Mucosa of rectum (tissue), 2 donors: ENCODE measurements around the gene GGN.

Experiments used
- H3K27ac ChIP-seq, 2 donors: one replicate each; pipeline ENCODE4 v1.7.0; 2013; ENCODE audit warnings: inconsistent platforms in 2 of 2, low read depth in 2 of 2, low read length in 2 of 2
- H3K27me3 ChIP-seq, 2 donors: one replicate each; pipeline ENCODE4 v1.7.0; 2013; ENCODE audit warnings: low read length in 2 of 2; ENCODE audit not compliant: control insufficient read depth in 2 of 2, insufficient read depth in 2 of 2
- H3K36me3 ChIP-seq, 2 donors: one replicate each; pipeline ENCODE4 v1.7.0; 2013; ENCODE audit warnings: low read length in 2 of 2; ENCODE audit not compliant: control insufficient read depth in 2 of 2, insufficient read depth in 2 of 2
- H3K4me1 ChIP-seq, 2 donors: one replicate each; pipeline ENCODE4 v1.7.0; 2013; ENCODE audit warnings: low read length in 2 of 2, mild to moderate bottlenecking in 1 of 2; ENCODE audit not compliant: control insufficient read depth in 2 of 2, insufficient read depth in 2 of 2
- H3K4me3 ChIP-seq, 2 donors: one replicate each; pipeline ENCODE4 v1.7.0; 2013; ENCODE audit warnings: low read length in 2 of 2
- H3K9ac ChIP-seq, 2 donors: one replicate each; pipeline ENCODE4 v1.7.0; 2013; ENCODE audit warnings: low read length in 2 of 2, low read depth in 1 of 2, mild to moderate bottlenecking in 1 of 2
- H3K9me3 ChIP-seq, 2 donors: one replicate each; pipeline ENCODE4 v1.7.0; 2013; ENCODE audit warnings: low read length in 2 of 2; ENCODE audit not compliant: control insufficient read depth in 2 of 2
- donor health status: healthy.
- donor health status: Normal muscosa, but diverticular disease.

GGN gene

DNA sequence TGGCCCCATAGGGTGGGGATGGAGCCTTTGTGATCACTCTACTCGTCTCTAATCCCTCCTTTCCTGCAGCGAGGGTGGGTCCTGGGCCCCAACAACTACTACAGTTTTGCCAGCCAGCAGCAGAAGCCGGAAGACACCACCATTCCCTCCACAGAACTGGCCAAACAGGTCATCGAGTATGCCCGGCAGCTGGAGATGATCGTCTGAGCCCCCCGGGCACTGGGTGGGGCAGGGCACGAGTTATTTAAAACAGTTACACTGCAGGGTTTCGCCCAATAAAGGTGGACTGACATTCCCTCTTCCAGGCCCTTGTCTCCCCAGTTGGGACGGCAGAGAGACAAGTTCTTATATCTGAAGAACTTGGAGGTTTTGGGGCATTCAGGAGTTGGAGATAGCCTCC is 4.7 kb downstream of the GGN start:
- Histone ChIP-seq H3K9ac (no peak overlapping the region), H3K27ac (no peak overlapping the region), H3K9me3 (no peaks in the 10 kb centered on the region), H3K36me3 (peaks cover 41 to 50% of the 10 kb centered on the region in 2 donors), H3K27me3 (no peaks in the 10 kb centered on the region), H3K4me1 (peaks cover 11% of the 10 kb centered on the region in 2 donors), H3K4me3 (no peak overlapping the region)

DNA sequence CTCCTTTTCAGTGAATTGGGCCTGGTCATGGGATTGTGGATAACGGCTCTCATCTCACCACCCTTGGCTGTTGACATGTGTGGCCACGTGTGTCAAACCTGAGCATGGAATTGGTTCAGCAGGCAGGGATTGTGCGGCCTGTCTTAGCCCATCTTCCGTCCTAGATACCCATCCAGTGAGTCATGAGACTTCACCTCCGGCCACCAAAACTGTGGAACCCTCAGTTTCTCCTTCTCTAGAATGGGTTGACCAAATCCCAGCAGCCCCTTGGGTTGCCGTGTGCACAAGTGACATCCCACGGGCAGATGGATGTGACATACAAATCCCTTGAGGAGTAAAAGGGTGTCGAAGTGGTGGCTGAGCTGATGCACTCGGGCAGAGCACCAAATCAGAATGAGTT is 6.7 kb downstream of the GGN start:
- peaks cover 47 to 57% of the 10 kb centered on the region in 2 donors for H3K36me3 ChIP-seq
- H3K27ac ChIP-seq, result no peak overlapping the region
- no peaks in the 10 kb centered on the region for H3K27me3 ChIP-seq
- H3K9ac ChIP-seq, result no peak overlapping the region
- H3K9me3 ChIP-seq, result no peaks in the 10 kb centered on the region
- H3K4me1 ChIP-seq, result peaks cover 4% of the 10 kb centered on the region in 2 donors
- no peak overlapping the region for H3K4me3 ChIP-seq

DNA sequence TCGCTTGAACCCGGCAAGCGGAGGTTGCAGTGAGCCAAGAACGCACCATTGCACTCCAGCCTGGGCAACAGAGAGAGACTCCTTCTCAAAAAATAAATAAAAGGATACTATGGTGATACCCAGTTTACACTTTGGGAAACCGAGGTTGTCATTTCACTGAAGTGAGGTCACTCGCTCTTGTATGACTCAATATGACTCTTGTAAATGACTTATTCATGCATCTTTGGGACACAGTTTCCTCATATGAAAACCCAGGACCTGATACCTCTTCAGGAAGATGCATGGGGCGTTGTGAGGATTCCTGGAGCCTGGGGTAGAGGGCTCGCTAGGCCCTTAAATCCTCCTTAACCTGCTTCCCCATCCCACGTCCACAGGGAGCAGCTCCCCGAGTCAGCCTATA is 9.0 kb downstream of the GGN start:
- H3K27ac ChIP-seq, result no peak overlapping the region
- no peak overlapping the region for H3K9ac ChIP-seq
- H3K27me3 ChIP-seq, result no peaks in the 10 kb centered on the region
- peaks cover 12 to 17% of the 10 kb centered on the region in 2 donors for H3K4me1 ChIP-seq
- H3K4me3 ChIP-seq, result no peak overlapping the region
- H3K36me3 ChIP-seq, result peaks cover 47 to 52% of the 10 kb centered on the region in 2 donors
- H3K9me3 ChIP-seq, result no peaks in the 10 kb centered on the region

- H3K27ac ChIP-seq, result no peak overlapping the region
- H3K9me3 ChIP-seq, result no peaks in the 10 kb centered on the region
- no peak overlapping the region for H3K9ac ChIP-seq
- H3K4me1 ChIP-seq, result peaks cover 12 to 19% of the 10 kb centered on the region in 2 donors
- H3K36me3 ChIP-seq, result peaks cover 32 to 38% of the 10 kb centered on the region in 2 donors
- H3K27me3 ChIP-seq, result no peaks in the 10 kb centered on the region
- H3K4me3 ChIP-seq, result no peak overlapping the region
These were observed 10.8 kb downstream of the GGN start for GRCh38 chr19:38377052-38377451.

- Histone ChIP-seq H3K9me3 (no peaks in the 10 kb centered on the region), H3K36me3 (peaks cover 27 to 33% of the 10 kb centered on the region in 2 donors), H3K27ac (no peak overlapping the region), H3K4me3 (no peak overlapping the region), H3K9ac (no peak overlapping the region), H3K4me1 (peaks cover 12 to 19% of the 10 kb centered on the region in 2 donors), H3K27me3 (no peaks in the 10 kb centered on the region)
These were observed 11.3 kb downstream of the GGN start for GRCh38 chr19:38376576-38376975.

DNA sequence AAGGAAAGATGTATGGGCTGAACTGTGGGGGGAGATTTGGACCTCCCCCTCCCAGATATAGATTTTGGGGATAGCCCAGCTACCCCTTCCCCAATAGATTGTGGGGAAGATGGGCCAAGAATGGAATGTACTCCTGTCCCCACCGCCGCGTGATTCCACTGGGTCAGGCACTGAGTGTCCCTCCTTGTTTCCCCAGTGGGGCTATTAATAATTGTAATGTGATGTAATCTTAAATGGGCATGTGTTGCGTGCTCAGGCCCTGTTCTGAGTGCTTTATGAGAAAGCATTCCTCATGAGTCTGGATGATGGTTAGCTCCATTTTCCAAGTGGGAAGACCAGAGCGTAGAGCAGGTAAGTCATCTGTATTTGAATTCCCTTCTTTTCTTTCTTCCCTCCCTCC is 12.1 kb downstream of the GGN start:
- Histone ChIP-seq H3K27ac (no peak overlapping the region), H3K9me3 (no peaks in the 10 kb centered on the region)

DNA sequence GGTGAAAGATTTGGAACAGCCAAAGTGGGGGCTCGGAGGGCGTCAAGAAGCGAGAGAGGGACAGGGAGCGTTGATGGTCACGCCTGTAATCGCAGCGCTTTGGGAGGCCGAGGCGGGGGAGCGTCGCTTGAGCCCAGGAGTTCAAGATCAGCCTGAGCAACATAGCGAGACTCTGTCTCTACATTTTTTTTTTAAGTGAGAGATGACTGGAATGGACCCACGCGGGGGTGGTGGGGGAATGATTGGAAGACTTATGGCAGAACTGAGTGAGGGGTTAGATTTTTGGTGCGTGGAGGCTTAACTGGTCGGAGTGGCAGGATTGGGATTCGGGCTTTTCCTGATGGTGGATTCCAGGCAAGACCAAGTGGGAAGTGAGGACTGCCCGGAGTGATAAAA is 12.7 kb downstream of the GGN start:
- H3K27ac ChIP-seq, result peak overlapping the region; percentile 86 to 92
- H3K9ac ChIP-seq, result peak overlapping the region; percentile 93 to 97
- H3K4me1 ChIP-seq, result peaks cover 12 to 19% of the 10 kb centered on the region in 2 donors
- no peaks in the 10 kb centered on the region for H3K27me3 ChIP-seq
- H3K36me3 ChIP-seq, result peaks cover 13 to 18% of the 10 kb centered on the region in 2 donors
- peak overlapping the region; percentile 93 for H3K4me3 ChIP-seq
- H3K9me3 ChIP-seq, result no peaks in the 10 kb centered on the region

More for the DNA sequence above, 12.1 kb downstream of the GGN start:
- peaks cover 12 to 19% of the 10 kb centered on the region in 2 donors for H3K4me1 ChIP-seq
- H3K36me3 ChIP-seq, result peaks cover 19 to 24% of the 10 kb centered on the region in 2 donors
- peak overlapping the region; percentile 93 to 97 for H3K9ac ChIP-seq
- peak overlapping the region; percentile 93 for H3K4me3 ChIP-seq
- H3K27me3 ChIP-seq, result no peaks in the 10 kb centered on the region

DNA sequence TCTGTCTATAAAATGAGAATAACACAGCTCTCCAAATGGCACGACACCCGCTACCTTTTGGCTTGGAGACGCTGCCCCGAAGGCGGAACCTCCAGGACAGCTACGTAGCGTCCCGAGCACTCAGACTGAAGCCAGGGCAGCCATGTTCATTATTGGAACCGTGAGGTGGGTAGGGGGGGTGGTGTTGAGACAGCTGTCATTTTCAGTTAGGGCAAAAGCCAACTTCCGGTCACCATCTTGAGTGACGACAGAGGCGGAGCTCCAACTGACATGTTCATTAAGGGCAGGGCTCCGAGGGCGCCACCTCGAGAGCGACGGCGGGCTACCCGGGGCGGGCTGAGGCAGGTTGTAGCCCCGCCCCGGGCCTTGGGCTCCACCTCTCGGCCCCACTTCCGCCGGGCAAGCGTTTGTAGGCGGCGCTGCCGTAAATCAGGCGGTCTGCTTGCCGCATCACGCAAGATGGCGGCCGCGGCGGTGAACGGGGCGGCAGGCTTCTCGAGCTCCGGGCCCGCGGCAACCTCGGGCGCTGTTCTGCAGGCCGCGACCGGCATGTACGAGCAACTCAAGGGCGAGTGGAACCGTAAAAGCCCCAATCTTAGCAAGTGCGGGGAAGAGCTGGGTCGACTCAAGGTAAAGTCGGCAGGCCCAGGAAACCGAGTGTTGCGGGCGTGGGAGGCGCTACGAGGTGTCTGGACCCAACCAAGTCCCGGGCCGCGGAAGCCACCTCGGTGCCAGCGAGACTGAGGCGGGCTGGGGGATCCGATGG is 13.3 kb downstream of the GGN start, which contains the start of gene PSMD8:
TSS of gene PSMD8 (plus strand) at position 240 of the 766 bp plus-strand sequence. CDS start at position 271, 31 bp downstream.
- Histone ChIP-seq H3K36me3 (peaks cover 13 to 15% of the 10 kb centered on the region in 2 donors), H3K27me3 (peaks cover 0 to 5% of the 10 kb centered on the region in 2 donors), H3K27ac (peak within 1 kb of the TSS; percentile 86 to 92), H3K4me1 (peaks cover 12 to 19% of the 10 kb centered on the region in 2 donors), H3K4me3 (peak within 1 kb of the TSS; percentile 93), H3K9ac (peak within 1 kb of the TSS; percentile 93 to 97), H3K9me3 (no peaks in the 10 kb centered on the region)

GRCh38 chr19:38373907-38374331 is 13.9 kb downstream of the GGN start:
- Histone ChIP-seq H3K9me3 (no peaks in the 10 kb centered on the region), H3K36me3 (peaks cover 7 to 9% of the 10 kb centered on the region in 2 donors), H3K4me3 (peak overlapping the region; percentile 84 to 87), H3K27ac (peak overlapping the region; percentile 85 to 92), H3K9ac (peak overlapping the region; percentile 32 to 97), H3K27me3 (peaks cover 0 to 5% of the 10 kb centered on the region in 2 donors), H3K4me1 (peaks cover 12 to 19% of the 10 kb centered on the region in 2 donors)

GRCh38 chr19:38371081-38371480 is 16.8 kb downstream of the GGN start:
- no peaks in the 10 kb centered on the region for H3K9me3 ChIP-seq
- H3K9ac ChIP-seq, result no peak overlapping the region
- no peak overlapping the region for H3K27ac ChIP-seq
- peaks cover 0 to 5% of the 10 kb centered on the region in 2 donors for H3K27me3 ChIP-seq
- H3K36me3 ChIP-seq, result no peaks in the 10 kb centered on the region
- peaks cover 7 to 15% of the 10 kb centered on the region in 2 donors for H3K4me1 ChIP-seq
- H3K4me3 ChIP-seq, result no peak overlapping the region
